Gastrocnemius medialis (tissue), 4 donors: Measurements from ENCODE around the gene ABO. TPM values are rescaled to one million over a fixed set of nuclear protein-coding genes. Genes with fewer than 3 reads are reported as not detected.

Experiments
- ATAC-seq, 2 donors: fragments of 150-250 bp; one replicate each; pipeline ENCODE4 v1.9.1; 2016
- DNase-seq, 2 donors: peaks; one replicate each; pipeline ENCODE4 v3.0.0-alpha.2; 2019
- H3K27ac ChIP-seq, 4 donors: fragments of 200-600 bp; sonication (generic); 1 replicate in 1 of 4; 2 replicates in 3 of 4; pipeline ENCODE4 v1.5.1; 2016 to 2018; ENCODE audit warnings: mild to moderate bottlenecking in 2 of 4, moderate library complexity in 1 of 4
- H3K27me3 ChIP-seq, 3 donors: fragments of 200-600 bp; sonication (generic) in 2 of 3; 1 replicate in 1 of 3; 2 replicates in 2 of 3; pipeline versions ENCODE4 v1.5.1 to v1.6.0; 2016 to 2019; ENCODE audit warnings: mild to moderate bottlenecking in 1 of 3, moderate library complexity in 1 of 3
- H3K36me3 ChIP-seq, 2 donors: fragments of 200-600 bp; sonication (generic) in 1 of 2; one replicate each; pipeline ENCODE4 v1.5.1; 2017 to 2018
- H3K4me1 ChIP-seq, 2 donors: fragments of 200-600 bp; sonication (generic) in 1 of 2; one replicate each; pipeline ENCODE4 v1.5.1; 2016 to 2017; ENCODE audit warnings: mild to moderate bottlenecking in 2 of 2
- H3K4me3 ChIP-seq, 4 donors: fragments of 200-600 bp; sonication (generic) in 3 of 4; 1 replicate in 1 of 4; 2 replicates in 3 of 4; pipeline ENCODE4 v1.5.1; 2016 to 2019; ENCODE audit warnings: mild to moderate bottlenecking in 2 of 4
- H3K9me3 ChIP-seq, 3 donors: fragments of 200-600 bp; sonication (generic) in 2 of 3; 1 replicate in 1 of 3; 2 replicates in 2 of 3; pipeline ENCODE4 v1.5.1; 2016 to 2019
- CTCF ChIP-seq, 5 experiments: fragments of 450-650 bp in 3 of 5; fragments of 200-600 bp in 2 of 5; sonication (generic) in 2 of 5; IDR thresholded peaks in 4 of 5; conservative IDR thresholded peaks in 1 of 5; 1 replicate in 4 of 5; 2 replicates in 1 of 5; pipeline ENCODE4 v1.5.1; 2016 to 2019; ENCODE audit warnings: antibody characterized with exemption in 5 of 5, mild to moderate bottlenecking in 3 of 5, moderate library complexity in 3 of 5
- POLR2A ChIP-seq, 2 donors: fragments of 450-650 bp; IDR thresholded peaks; one replicate each; pipeline ENCODE4 v1.6.1; 2017; ENCODE audit warnings: antibody characterized with exemption in 2 of 2, mild to moderate bottlenecking in 2 of 2, moderate library complexity in 2 of 2
- in situ Hi-C, 4 donors: fragments of 200-750 bp; cut with MboI; loops; one replicate each; pipeline versions ENCODE4 v1.15.0 to v1.8.0; 2017; ENCODE audit warnings: low sequenced_read_pairs in 4 of 4
- intact Hi-C: fragments of 100-400 bp; cut with DNase I; formaldehyde crosslinking; loops from one replicate; pipeline ENCODE4 v1.15.1; 2023; ENCODE audit warnings: low total_unique reads
- total RNA-seq, 4 donors: library from RNA; depleted of rRNA; stranded (reverse); fragments of >200 nt; gene quantifications; one replicate each; pipeline versions ENCODE4 v1.1.0 to v1.2.3, GENCODE V29; 2016

Gene ABO
- total RNA-seq, 4 donors from 2014 or later: 0.24 to 2.4 (median 0.44) TPM; not detected in 1

GRCh38 chr9:133307301-133307700 lies 32.3 kb upstream of the ABO start:
- in situ Hi-C loops: no loop called here
- H3K9me3 ChIP-seq: no peaks in the 10 kb centered on the region
- intact Hi-C loops: no loop called here

GRCh38 chr9:133306242-133307204 lies 31.5 kb upstream of the ABO start:
- ATAC-seq: no peak
- peaks cover 12 to 24% (median 13%) of the 10 kb centered on the region in 3 donors for H3K27me3 ChIP-seq
- H3K4me3 ChIP-seq: no peak overlapping the region
- no peak for TF ChIP-seq CTCF (IDR thresholded peaks at IDR 0.05 in 4 of 5, conservative IDR thresholded peaks at IDR 0.05 in 1 of 5)
- TF ChIP-seq POLR2A (IDR thresholded peaks at IDR 0.05): no peak
- no peak for DNase-seq
- in situ Hi-C loops: no loop called here
- no peak overlapping the region for H3K27ac ChIP-seq
- intact Hi-C loops: no loop called here
- no peaks in the 10 kb centered on the region for H3K36me3 ChIP-seq
- no peaks in the 10 kb centered on the region for H3K9me3 ChIP-seq
- no peaks in the 10 kb centered on the region for H3K4me1 ChIP-seq

More at GRCh38 chr9:133307301-133307700, 32.3 kb upstream of the ABO start:
- TF ChIP-seq CTCF (IDR thresholded peaks at IDR 0.05 in 4 of 5, conservative IDR thresholded peaks at IDR 0.05 in 1 of 5) (no peak), POLR2A (IDR thresholded peaks at IDR 0.05) (no peak)
- Histone ChIP-seq H3K4me1 (no peaks in the 10 kb centered on the region), H3K36me3 (no peaks in the 10 kb centered on the region), H3K4me3 (no peak overlapping the region), H3K27ac (no peak overlapping the region), H3K27me3 (peaks cover 8 to 24% (median 9%) of the 10 kb centered on the region in 3 donors)
- ATAC-seq (no peak), DNase-seq (no peak)

GRCh38 chr9:133305731-133306130 lies 30.7 kb upstream of the ABO start:
- Histone ChIP-seq H3K27me3 (peaks cover 12 to 24% (median 13%) of the 10 kb centered on the region in 3 donors), H3K36me3 (no peaks in the 10 kb centered on the region), H3K4me3 (no peak overlapping the region), H3K4me1 (no peaks in the 10 kb centered on the region), H3K27ac (no peak overlapping the region), H3K9me3 (no peaks in the 10 kb centered on the region)
- in situ Hi-C loops (no loop called here), intact Hi-C loops (no loop called here)
- TF ChIP-seq POLR2A (IDR thresholded peaks at IDR 0.05): no peak
- no peak for TF ChIP-seq CTCF (IDR thresholded peaks at IDR 0.05 in 4 of 5, conservative IDR thresholded peaks at IDR 0.05 in 1 of 5)
- DNase-seq: no peak
- ATAC-seq: no peak

- Histone ChIP-seq H3K9me3 (no peaks in the 10 kb centered on the region), H3K4me3 (no peak overlapping the region), H3K27me3 (peaks cover 12 to 24% (median 15%) of the 10 kb centered on the region in 3 donors), H3K36me3 (no peaks in the 10 kb centered on the region), H3K4me1 (no peaks in the 10 kb centered on the region), H3K27ac (no peak overlapping the region)
- no peak for ATAC-seq
- no peak for DNase-seq
- intact Hi-C loops: no loop called here
- in situ Hi-C loops: no loop called here
- no peak for TF ChIP-seq CTCF (IDR thresholded peaks at IDR 0.05 in 4 of 5, conservative IDR thresholded peaks at IDR 0.05 in 1 of 5)
- no peak for TF ChIP-seq POLR2A (IDR thresholded peaks at IDR 0.05)
Observed at GRCh38 chr9:133304477-133305377, 29.7 kb upstream of the ABO start.
